ENCODE data around the gene ACP5. TPM values are rescaled to one million over a fixed set of nuclear protein-coding genes. Genes with fewer than 3 reads are reported as not detected.
A peak's percentile ranks its signal among the peaks of the same experiment; 100 is the strongest.

ACP5 gene
- total RNA-seq, 1 donor from 2014 or later: 6.1 TPM

DNA sequence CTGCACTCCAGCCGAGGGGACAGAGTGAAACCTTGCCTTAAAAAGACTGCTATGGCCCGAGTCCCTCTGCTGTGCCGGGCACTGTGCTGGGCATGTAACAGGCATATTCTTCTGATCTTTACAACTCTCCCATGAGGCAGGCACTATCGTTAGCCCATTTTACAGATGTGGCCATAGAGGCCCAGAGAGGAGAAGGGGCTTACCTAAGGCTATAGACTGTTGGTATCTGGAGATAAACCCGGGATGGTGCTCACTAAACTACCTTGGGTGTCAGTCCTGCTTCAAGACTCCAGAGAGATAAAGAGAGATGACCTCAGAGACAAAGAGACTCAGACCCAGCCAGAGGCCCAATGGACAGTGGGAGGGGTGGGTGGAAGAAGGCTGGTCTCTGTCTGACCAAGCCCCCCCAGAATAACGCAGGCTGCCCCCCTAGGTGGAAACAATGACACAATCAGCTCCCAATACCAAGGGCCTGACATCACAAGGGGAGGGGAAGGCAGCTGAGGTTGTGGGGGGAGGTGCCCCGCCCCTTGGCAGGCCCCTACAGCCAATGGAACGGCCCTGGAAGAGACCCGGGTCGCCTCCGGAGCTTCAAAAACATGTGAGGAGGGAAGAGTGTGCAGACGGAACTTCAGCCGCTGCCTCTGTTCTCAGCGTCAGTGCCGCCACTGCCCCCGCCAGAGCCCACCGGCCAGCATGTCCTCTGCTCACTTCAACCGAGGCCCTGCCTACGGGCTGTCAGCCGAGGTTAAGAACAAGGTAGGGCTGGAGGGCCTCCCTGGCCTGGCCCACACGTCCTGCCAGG lies 39.0 kb downstream of the ACP5 start, which contains the start of gene CNN1:
CNN1 (plus strand) TSS at position 620 of the 805 bp plus-strand sequence; CDS start at position 697, 77 bp downstream.
- Histone ChIP-seq H3K4me1 (peaks cover 39% of the 10 kb centered on the region), H3K27ac (peak within 1 kb of the TSS; percentile 94), H3K4me3 (peak within 1 kb of the TSS; percentile 43 to 56), H3K27me3 (no peaks in the 10 kb centered on the region), H3K9me3 (no peaks in the 10 kb centered on the region), H3K36me3 (no peaks in the 10 kb centered on the region)
- TF ChIP-seq POLR2A (IDR thresholded peaks at IDR 0.05): peak in 1 of 2 donors; percentile 74
- TF ChIP-seq POLR2AphosphoS5 (IDR thresholded peaks at IDR 0.05; ENCODE audit: insufficient read depth in 1 of 2, low read depth in 1 of 2): peak; percentile 71 to 97
- TF ChIP-seq, protein P1, sequence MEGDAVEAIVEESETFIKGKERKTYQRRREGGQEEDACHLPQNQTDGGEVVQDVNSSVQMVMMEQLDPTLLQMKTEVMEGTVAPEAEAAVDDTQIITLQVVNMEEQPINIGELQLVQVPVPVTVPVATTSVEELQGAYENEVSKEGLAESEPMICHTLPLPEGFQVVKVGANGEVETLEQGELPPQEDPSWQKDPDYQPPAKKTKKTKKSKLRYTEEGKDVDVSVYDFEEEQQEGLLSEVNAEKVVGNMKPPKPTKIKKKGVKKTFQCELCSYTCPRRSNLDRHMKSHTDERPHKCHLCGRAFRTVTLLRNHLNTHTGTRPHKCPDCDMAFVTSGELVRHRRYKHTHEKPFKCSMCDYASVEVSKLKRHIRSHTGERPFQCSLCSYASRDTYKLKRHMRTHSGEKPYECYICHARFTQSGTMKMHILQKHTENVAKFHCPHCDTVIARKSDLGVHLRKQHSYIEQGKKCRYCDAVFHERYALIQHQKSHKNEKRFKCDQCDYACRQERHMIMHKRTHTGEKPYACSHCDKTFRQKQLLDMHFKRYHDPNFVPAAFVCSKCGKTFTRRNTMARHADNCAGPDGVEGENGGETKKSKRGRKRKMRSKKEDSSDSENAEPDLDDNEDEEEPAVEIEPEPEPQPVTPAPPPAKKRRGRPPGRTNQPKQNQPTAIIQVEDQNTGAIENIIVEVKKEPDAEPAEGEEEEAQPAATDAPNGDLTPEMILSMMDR (IDR thresholded peaks at IDR 0.05): no peak
- no peak for DNase-seq (ENCODE audit: extremely low spot score in 2 of 2)
- intact Hi-C loops (cut with DNase I): no loop called here

DNA sequence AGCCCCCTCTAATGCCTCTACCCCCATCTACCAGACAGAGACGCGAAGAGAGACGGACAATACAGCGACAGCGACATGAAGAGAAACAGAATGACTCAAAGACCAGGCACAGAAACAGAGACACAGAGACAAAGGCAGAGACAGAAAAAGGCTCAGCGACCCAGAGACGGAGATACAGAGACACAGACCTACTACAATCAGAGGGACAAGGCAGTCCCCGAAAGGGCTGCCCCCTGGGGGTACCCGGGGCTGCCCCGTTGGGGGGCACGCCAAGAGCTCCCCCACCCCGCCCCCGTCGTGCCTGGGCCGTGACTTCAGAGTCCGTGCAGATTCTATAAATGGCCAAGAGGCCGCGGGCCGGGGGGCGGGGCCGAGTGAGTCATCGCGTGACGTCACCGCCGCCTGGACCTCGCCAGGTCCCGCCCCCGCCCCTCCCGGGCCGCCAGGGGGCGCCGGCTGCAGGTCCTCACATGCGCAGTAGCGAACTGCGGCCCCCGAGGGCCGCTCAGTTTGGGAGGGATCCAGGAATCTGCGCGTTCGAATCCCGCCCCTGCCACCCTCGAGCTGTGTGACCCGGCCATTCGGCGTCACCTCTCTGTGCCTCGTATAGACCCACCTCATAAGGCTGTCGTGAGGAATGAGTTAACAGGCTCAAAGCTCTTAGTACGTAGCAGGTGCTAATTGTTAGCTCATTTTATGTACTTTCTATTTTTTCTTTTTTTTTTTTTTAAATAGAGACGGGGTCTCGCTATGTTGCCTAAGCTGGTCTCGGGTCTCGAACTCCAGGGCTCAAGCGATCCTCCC lies 41.5 kb downstream of the ACP5 start:
- no peaks in the 10 kb centered on the region for H3K27me3 ChIP-seq
- H3K9me3 ChIP-seq: no peaks in the 10 kb centered on the region
- DNase-seq (ENCODE audit: extremely low spot score in 2 of 2): no peak
- peak overlapping the region; percentile 25 to 42 for H3K4me3 ChIP-seq
- TF ChIP-seq, protein P1 (IDR thresholded peaks at IDR 0.05): peak; percentile 55 to 84 (median 64)
- TF ChIP-seq POLR2A (IDR thresholded peaks at IDR 0.05) (peak in 1 of 2 donors; percentile 21), POLR2AphosphoS5 (IDR thresholded peaks at IDR 0.05; ENCODE audit: insufficient read depth in 1 of 2, low read depth in 1 of 2) (peak; percentile 56 to 86)
- peaks cover 39% of the 10 kb centered on the region for H3K4me1 ChIP-seq
- H3K36me3 ChIP-seq: no peaks in the 10 kb centered on the region
- intact Hi-C loops (cut with DNase I): no loop called here
- H3K27ac ChIP-seq: peak overlapping the region; percentile 94

DNA sequence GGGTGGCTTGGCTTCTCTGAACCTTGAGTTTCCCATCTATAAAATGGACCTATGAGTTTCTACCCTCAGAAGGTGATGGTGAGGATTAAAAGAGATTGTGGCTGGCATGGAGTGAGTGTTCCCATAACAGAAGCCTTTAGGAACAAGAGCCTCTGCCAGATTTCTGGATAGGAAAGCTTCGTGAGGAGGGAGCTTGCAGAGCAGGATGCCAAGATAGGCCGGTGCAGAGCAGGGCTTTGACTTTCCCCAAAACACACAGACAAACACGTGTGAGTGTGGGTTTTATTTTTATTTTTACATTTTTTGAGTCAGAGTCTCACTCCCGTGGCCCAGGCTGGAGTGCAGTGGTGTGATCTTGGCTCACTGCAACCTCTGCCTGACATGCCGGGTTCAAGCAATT lies 42.5 kb downstream of the ACP5 start:
- no peaks in the 10 kb centered on the region for H3K9me3 ChIP-seq
- TF ChIP-seq POLR2A (IDR thresholded peaks at IDR 0.05): no peak
- TF ChIP-seq, protein P1 (IDR thresholded peaks at IDR 0.05): no peak
- TF ChIP-seq POLR2AphosphoS5 (IDR thresholded peaks at IDR 0.05; ENCODE audit: insufficient read depth in 1 of 2, low read depth in 1 of 2): no peak
- intact Hi-C loops (cut with DNase I): no loop called here

DNA sequence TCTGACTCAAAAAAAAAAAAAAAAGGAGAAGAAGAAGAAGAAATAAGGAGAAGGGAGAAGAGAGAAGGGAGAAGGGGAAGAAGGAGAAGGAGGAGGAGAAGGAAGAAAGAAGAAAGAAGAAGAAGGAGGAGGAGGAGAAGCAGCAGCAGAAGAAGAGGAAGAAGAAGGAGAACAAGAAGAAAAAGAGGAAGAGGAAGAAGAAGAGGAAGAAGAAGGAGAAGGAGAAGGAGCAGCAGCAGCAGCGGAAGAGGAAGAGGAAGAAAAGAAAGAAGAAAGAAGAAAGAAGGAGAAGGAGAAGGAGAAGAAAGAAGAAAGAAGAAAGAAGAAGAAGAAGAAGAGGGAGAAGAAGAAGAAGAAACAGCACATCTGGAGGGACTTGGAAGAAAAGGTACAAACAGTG lies 42.9 kb downstream of the ACP5 start:
- Histone ChIP-seq H3K27ac (no peak overlapping the region), H3K27me3 (no peaks in the 10 kb centered on the region), H3K4me3 (no peak overlapping the region), H3K9me3 (no peaks in the 10 kb centered on the region), H3K4me1 (peaks cover 35% of the 10 kb centered on the region), H3K36me3 (no peaks in the 10 kb centered on the region)
- intact Hi-C loops (cut with DNase I): no loop called here
- TF ChIP-seq POLR2AphosphoS5 (IDR thresholded peaks at IDR 0.05; ENCODE audit: insufficient read depth in 1 of 2, low read depth in 1 of 2) (no peak), POLR2A (IDR thresholded peaks at IDR 0.05) (no peak)
- TF ChIP-seq, protein P1 (IDR thresholded peaks at IDR 0.05): no peak
- no peak for DNase-seq (ENCODE audit: extremely low spot score in 2 of 2)

More for the DNA sequence above, 42.5 kb downstream of the ACP5 start:
- H3K27ac ChIP-seq: peak overlapping the region; percentile 94
- no peaks in the 10 kb centered on the region for H3K27me3 ChIP-seq
- no peak for DNase-seq (ENCODE audit: extremely low spot score in 2 of 2)
- no peak overlapping the region for H3K4me3 ChIP-seq
- peaks cover 35% of the 10 kb centered on the region for H3K4me1 ChIP-seq
- no peaks in the 10 kb centered on the region for H3K36me3 ChIP-seq

All from vagina (tissue), 2 donors.